HEK293 (cell line): ENCODE measurements around the gene MIGA1.

Experiments
- ATF2 ChIP-seq: fragments of 450-650 bp; formaldehyde crosslinking; IDR thresholded peaks from 2 replicates; pipeline ENCODE4 v1.5.1; 2016; ENCODE audit warnings: missing biosample characterization, missing genetic modification characterization, low read depth
- BCL11B ChIP-seq: fragments of 450-650 bp; formaldehyde crosslinking; IDR thresholded peaks from 2 replicates; pipeline ENCODE4 v1.5.1; 2016; ENCODE audit warnings: low read depth, missing biosample characterization, missing genetic modification characterization
- EGR2 ChIP-seq: fragments of 450-650 bp; formaldehyde crosslinking; IDR thresholded peaks from 2 replicates; pipeline ENCODE4 v1.5.1; 2016; ENCODE audit warnings: low read depth, missing biosample characterization, missing genetic modification characterization
- GLI4 ChIP-seq: fragments of 450-650 bp; formaldehyde crosslinking; IDR thresholded peaks from 2 replicates; pipeline ENCODE4 v1.5.1; 2016; ENCODE audit warnings: missing biosample characterization, missing genetic modification characterization
- HOXD13 ChIP-seq: sonication (generic); formaldehyde crosslinking; IDR thresholded peaks from 2 replicates; pipeline ENCODE4 v1.8.0; 2022; ENCODE audit warnings: missing genetic modification reagents, borderline replicate concordance
- KLF1 ChIP-seq: fragments of 450-650 bp; formaldehyde crosslinking; IDR thresholded peaks from 2 replicates; pipeline ENCODE4 v1.5.1; 2016; ENCODE audit warnings: missing biosample characterization, missing genetic modification characterization
- KLF9 ChIP-seq: fragments of 450-650 bp; formaldehyde crosslinking; IDR thresholded peaks from 2 replicates; pipeline ENCODE4 v1.5.1; 2016; ENCODE audit warnings: missing biosample characterization, missing genetic modification characterization, low read depth
- OSR2 ChIP-seq: fragments of 450-650 bp; formaldehyde crosslinking; IDR thresholded peaks from 2 replicates; pipeline ENCODE4 v1.5.1; 2016; ENCODE audit warnings: missing biosample characterization, missing genetic modification characterization
- PRDM10 ChIP-seq: fragments of 450-650 bp; formaldehyde crosslinking; IDR thresholded peaks from 2 replicates; pipeline ENCODE4 v1.5.1; 2016; ENCODE audit warnings: missing biosample characterization, missing genetic modification characterization
- SCRT1 ChIP-seq: fragments of 450-650 bp; formaldehyde crosslinking; IDR thresholded peaks from 2 replicates; pipeline ENCODE4 v1.5.1; 2016; ENCODE audit warnings: missing biosample characterization, missing genetic modification characterization, borderline replicate concordance
- TSHZ1 ChIP-seq: fragments of 450-650 bp; formaldehyde crosslinking; IDR thresholded peaks from 2 replicates; pipeline ENCODE4 v1.5.1; 2016; ENCODE audit warnings: missing biosample characterization, missing genetic modification characterization, borderline replicate concordance
- ZBTB48 ChIP-seq: fragments of 450-650 bp; formaldehyde crosslinking; IDR thresholded peaks from 2 replicates; pipeline ENCODE4 v1.5.1; 2016; ENCODE audit warnings: missing biosample characterization, missing genetic modification characterization
- ZBTB6 ChIP-seq: fragments of 450-650 bp; formaldehyde crosslinking; IDR thresholded peaks from 2 replicates; pipeline ENCODE4 v1.5.1; 2017; ENCODE audit warnings: missing biosample characterization, missing genetic modification characterization
- ZEB2 ChIP-seq: fragments of 450-650 bp; formaldehyde crosslinking; IDR thresholded peaks from 2 replicates; pipeline ENCODE4 v1.5.1; 2016; ENCODE audit warnings: missing biosample characterization, missing genetic modification characterization
- ZFP69B ChIP-seq: fragments of 450-650 bp; formaldehyde crosslinking; IDR thresholded peaks from 2 replicates; pipeline ENCODE4 v1.5.1; 2016; ENCODE audit warnings: missing biosample characterization, missing genetic modification characterization
- ZIC2 ChIP-seq: fragments of 450-650 bp; formaldehyde crosslinking; IDR thresholded peaks from 2 replicates; pipeline ENCODE4 v1.5.1; 2016; ENCODE audit warnings: missing biosample characterization, missing genetic modification characterization
- ZNF157 ChIP-seq: fragments of 450-650 bp; formaldehyde crosslinking; IDR thresholded peaks from 2 replicates; pipeline ENCODE4 v1.5.1; 2016; ENCODE audit warnings: missing biosample characterization, missing genetic modification characterization
- ZNF18 ChIP-seq: fragments of 450-650 bp; formaldehyde crosslinking; IDR thresholded peaks from 2 replicates; pipeline ENCODE4 v1.5.1; 2016; ENCODE audit warnings: missing biosample characterization, missing genetic modification characterization
- ZNF214 ChIP-seq: fragments of 450-650 bp; formaldehyde crosslinking; IDR thresholded peaks from 2 replicates; pipeline ENCODE4 v1.5.1; 2017; ENCODE audit warnings: missing biosample characterization, mild to moderate bottlenecking, missing genetic modification characterization, borderline replicate concordance
- ZNF274 ChIP-seq, 2 experiments: fragments of 200-500 bp in 1 of 2; fragments of 450-650 bp in 1 of 2; sonication (Bioruptor generic) in 1 of 2; formaldehyde crosslinking in 1 of 2; IDR thresholded peaks; 2 replicates each; pipeline versions ENCODE4 v1.5.1 to v1.6.1; 2014 to 2016; ENCODE audit warnings: borderline replicate concordance in 1 of 2, inconsistent platforms in 1 of 2, low read length in 1 of 2, missing biosample characterization in 1 of 2, missing genetic modification characterization in 1 of 2
- ZNF366 ChIP-seq: fragments of 450-650 bp; formaldehyde crosslinking; conservative IDR thresholded peaks from 2 replicates; pipeline ENCODE4 v1.5.1; 2016; ENCODE audit warnings: missing biosample characterization, missing genetic modification characterization
- ZNF394 ChIP-seq: fragments of 450-650 bp; formaldehyde crosslinking; IDR thresholded peaks from 2 replicates; pipeline ENCODE4 v1.5.1; 2016; ENCODE audit warnings: missing biosample characterization, missing genetic modification characterization, mild to moderate bottlenecking, moderate library complexity, borderline replicate concordance
- ZNF514 ChIP-seq: fragments of 450-650 bp; formaldehyde crosslinking; IDR thresholded peaks from 2 replicates; pipeline ENCODE4 v1.5.1; 2016; ENCODE audit warnings: missing biosample characterization, missing genetic modification characterization
- ZNF544 ChIP-seq: fragments of 450-650 bp; formaldehyde crosslinking; IDR thresholded peaks from 2 replicates; pipeline ENCODE4 v1.5.0; 2017; ENCODE audit warnings: missing biosample characterization, missing genetic modification characterization
- ZNF558 ChIP-seq: fragments of 450-650 bp; formaldehyde crosslinking; IDR thresholded peaks from 2 replicates; pipeline ENCODE4 v1.5.1; 2016; ENCODE audit warnings: missing biosample characterization, missing genetic modification characterization
- ZNF660 ChIP-seq: fragments of 450-650 bp; IDR thresholded peaks from 2 replicates; pipeline ENCODE4 v1.5.1; 2018; ENCODE audit warnings: missing biosample characterization, mild to moderate bottlenecking, missing genetic modification characterization

MIGA1 gene

GRCh38 chr1:77759071-77760028 is 20.1 kb upstream of the MIGA1 start, which contains the start of gene USP33 (continued):
- TF ChIP-seq PRDM10 (tag by site-specific recombination) (no peak), ZNF274 (IDR thresholded peaks at IDR 0.05; ENCODE audit: low read length) (no peak), ZNF274 (tag by site-specific recombination; IDR thresholded peaks at IDR 0.05; ENCODE audit: borderline replicate concordance) (no peak), SCRT1 (no peak), ZNF394 (tag by site-specific recombination) (0 out of 2 replicates have a peak, but pooled peaks have one; percentile 55), ZNF544 (tag by site-specific recombination) (no peak), KLF9 (tag by site-specific recombination) (peak; percentile 61), ZNF660 (tag by site-specific recombination) (peak; percentile 83; the same call in 1 of the 2 replicates), ZEB2 (tag by site-specific recombination) (peak; percentile 90), BCL11B (tag by site-specific recombination) (peak; percentile 58), EGR2 (0 out of 2 replicates have a peak, but pooled peaks have one; percentile 13), TSHZ1 (tag by site-specific recombination) (no peak), HOXD13 (0 out of 2 replicates have a peak, but pooled peaks have one; percentile 42), KLF1 (tag by site-specific recombination) (peak; percentile 51), ZBTB48 (tag by site-specific recombination) (0 out of 2 replicates have a peak, but pooled peaks have one; percentile 29), ZIC2 (tag by site-specific recombination) (peak; percentile 73), ZNF157 (tag by site-specific recombination) (no peak), ATF2 (no peak), ZNF18 (tag by site-specific recombination) (0 out of 2 replicates have a peak, but pooled peaks have one; percentile 15), ZNF558 (tag by site-specific recombination) (no peak), ZBTB6 (peak; percentile 12; the same call in 1 of the 2 replicates), ZNF214 (no peak), ZFP69B (tag by site-specific recombination) (0 out of 2 replicates have a peak, but pooled peaks have one; percentile 27), OSR2 (tag by site-specific recombination) (peak; percentile 44; the same call in 1 of the 2 replicates), ZNF366 (tag by site-specific recombination) (no peak), ZNF514 (tag by site-specific recombination) (no peak), GLI4 (no peak)
